Endodermal cell (in vitro differentiated cells): ENCODE measurements around the gene POU2AF1. TPM values are rescaled to one million over a fixed set of nuclear protein-coding genes. Genes with fewer than 3 reads are reported as not detected.

Experiments
- DNase-seq: peaks from one replicate; pipeline ENCODE4 v3.0.0-alpha.2; 2017
- H3K27ac ChIP-seq: 2 replicates; pipeline ENCODE4 v1.5.1; 2013; ENCODE audit warnings: mild to moderate bottlenecking, low read depth, low read length, moderate library complexity
- H3K27me3 ChIP-seq: 2 replicates; pipeline ENCODE4 v1.6.1; 2013; ENCODE audit warnings: mild to moderate bottlenecking, low read length, moderate library complexity; ENCODE audit not compliant: insufficient read depth, control insufficient read depth, poor library complexity, severe bottlenecking
- H3K36me3 ChIP-seq: 2 replicates; pipeline ENCODE4 v1.7.0; 2013; ENCODE audit warnings: mild to moderate bottlenecking, low read length, moderate library complexity; ENCODE audit not compliant: control insufficient read depth, insufficient read depth
- H3K4me1 ChIP-seq: one replicate; pipeline ENCODE4 v1.7.0; 2013; ENCODE audit warnings: low read length; ENCODE audit not compliant: control insufficient read depth, insufficient read depth
- H3K4me3 ChIP-seq: 2 replicates; pipeline ENCODE4 v1.5.1; 2013; ENCODE audit warnings: mild to moderate bottlenecking, low read length, moderate library complexity
- H3K9ac ChIP-seq: 2 replicates; pipeline ENCODE4 v1.6.1; 2013; ENCODE audit warnings: mild to moderate bottlenecking, low read length, moderate library complexity; ENCODE audit not compliant: poor library complexity, severe bottlenecking; ENCODE audit errors: extremely low read depth
- H3K9me3 ChIP-seq: 2 replicates; pipeline ENCODE4 v1.6.1; 2013; ENCODE audit warnings: mild to moderate bottlenecking, low read length, moderate library complexity; ENCODE audit not compliant: control insufficient read depth
- H3K27ac Mint-ChIP-seq: 2 replicates; pipeline ENCODE4 v1.8.0; 2020; ENCODE audit warnings: mixed read lengths
- H3K27me3 Mint-ChIP-seq: 2 replicates; pipeline ENCODE4 v1.8.0; 2021; ENCODE audit warnings: mild to moderate bottlenecking, mixed read lengths; ENCODE audit not compliant: insufficient read depth
- H3K36me3 Mint-ChIP-seq: 2 replicates; pipeline ENCODE4 v1.8.0; 2020; ENCODE audit warnings: low read depth, mixed read lengths
- H3K4me1 Mint-ChIP-seq: 2 replicates; pipeline ENCODE4 v1.8.0; 2020; ENCODE audit warnings: mixed read lengths
- H3K4me3 Mint-ChIP-seq: 2 replicates; pipeline ENCODE4 v1.8.0; 2020; ENCODE audit warnings: mild to moderate bottlenecking, moderate library complexity, mixed read lengths
- H3K9me3 Mint-ChIP-seq: 2 replicates; pipeline ENCODE4 v1.8.0; 2020; ENCODE audit warnings: mild to moderate bottlenecking, mixed read lengths
- CTCF ChIP-seq: fragments of 200-600 bp; sonication (generic); conservative IDR thresholded peaks from 2 replicates; pipeline ENCODE4 v1.5.0; 2021; ENCODE audit warnings: antibody characterized with exemption, mild to moderate bottlenecking
- WGBS, 2 experiments: methylation state at CpG; one replicate each; pipeline versions ENCODE4 v1.1.5 to v1.1.7; 2013; ENCODE audit warnings: missing lambda C conversion rate in 2 of 2, mixed read lengths in 1 of 2; ENCODE audit not compliant: insufficient coverage in 1 of 2, insufficient read length in 1 of 2; 5-methylcytosine and 5-hydroxymethylcytosine counted together
- total RNA-seq, 2 donors: library from RNA; stranded (reverse); fragmentation: NEBNext Ultra II Directional in 1 of 2; extraction: Animal tissue kit (Norgen Biotek cat#: 25700) in 1 of 2; gene quantifications; 2 replicates in 1 of 2; 3 replicates in 1 of 2; pipeline ENCODE4 v1.2.1, GENCODE V29; 2021

Gene POU2AF1
- total RNA-seq, 2 donors from 2014 or later: 0.46 to 0.77 TPM

DNA sequence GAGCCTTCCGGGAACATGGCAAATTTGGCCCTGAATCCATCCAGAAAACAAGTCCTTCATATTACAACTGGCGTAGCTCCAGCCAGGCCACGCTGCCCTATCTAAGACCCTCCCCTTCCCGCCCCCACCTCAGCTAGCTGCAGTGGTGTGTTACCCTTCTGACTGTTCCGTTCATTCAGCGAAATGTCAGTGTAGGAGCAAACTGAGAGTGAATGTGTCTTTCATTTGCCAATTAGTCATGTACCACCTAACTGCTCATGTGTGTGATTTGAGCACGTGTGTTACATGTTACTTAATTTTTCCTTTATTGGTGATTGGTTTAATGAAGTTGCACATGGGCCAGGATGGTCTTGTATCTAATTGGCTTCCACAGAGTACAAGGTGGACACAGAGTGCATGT is 34.8 kb upstream of the POU2AF1 start:
- Histone ChIP-seq H3K4me1 (no peaks in the 10 kb centered on the region), H3K36me3 (no peaks in the 10 kb centered on the region), H3K27me3 (no peaks in the 10 kb centered on the region), H3K9me3 (no peaks in the 10 kb centered on the region), H3K27ac (no peak overlapping the region), H3K4me3 (no peak overlapping the region), H3K9ac (no peak overlapping the region)
- no peaks in the 10 kb centered on the region for H3K36me3 Mint-ChIP-seq
- WGBS, 2 experiments: 93% methylated on average over 5 to 7 of the region's 7 CpGs
- no peak overlapping the region for H3K4me3 Mint-ChIP-seq
- no peaks in the 10 kb centered on the region for H3K9me3 Mint-ChIP-seq
- DNase-seq: peak; percentile 13
- TF ChIP-seq CTCF: no peak
- peaks cover 9% of the 10 kb centered on the region for H3K4me1 Mint-ChIP-seq
- H3K27me3 Mint-ChIP-seq: peaks cover 6% of the 10 kb centered on the region
- H3K27ac Mint-ChIP-seq: no peak overlapping the region

- no peaks in the 10 kb centered on the region for H3K9me3 Mint-ChIP-seq
- no peak overlapping the region for H3K27ac Mint-ChIP-seq
- peaks cover 6% of the 10 kb centered on the region for H3K27me3 Mint-ChIP-seq
Observed at GRCh38 chr11:111412293-111412692, 33.2 kb upstream of the POU2AF1 start.

DNA sequence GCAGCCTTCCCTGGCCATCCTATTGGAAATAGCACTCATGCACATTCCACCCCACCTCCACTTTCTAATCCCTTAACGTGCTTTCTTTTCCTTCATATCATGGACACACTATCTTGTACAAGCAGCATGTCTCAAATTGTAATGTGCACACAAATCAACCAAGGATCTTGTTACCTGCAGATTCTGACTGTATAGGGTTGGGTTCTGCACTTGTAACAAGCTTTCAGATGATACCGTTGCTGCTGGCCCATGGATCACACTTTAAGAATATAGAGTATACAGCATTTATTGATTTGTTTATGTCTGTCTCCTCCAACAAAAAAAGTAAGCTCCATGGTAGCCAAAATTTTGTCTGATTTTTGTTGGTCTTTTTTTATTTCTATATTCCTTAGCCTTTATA is 32.4 kb upstream of the POU2AF1 start:
- H3K27me3 ChIP-seq: no peaks in the 10 kb centered on the region
- Mint-ChIP-seq H3K36me3 (no peaks in the 10 kb centered on the region), H3K4me1 (no peaks in the 10 kb centered on the region), H3K27ac (no peak overlapping the region), H3K4me3 (no peak overlapping the region), H3K9me3 (no peaks in the 10 kb centered on the region), H3K27me3 (peaks cover 6% of the 10 kb centered on the region)
- H3K9ac ChIP-seq: no peak overlapping the region
- H3K36me3 ChIP-seq: no peaks in the 10 kb centered on the region
- no peaks in the 10 kb centered on the region for H3K4me1 ChIP-seq
- TF ChIP-seq CTCF: no peak
- no peak overlapping the region for H3K4me3 ChIP-seq
- H3K9me3 ChIP-seq: no peaks in the 10 kb centered on the region
- DNase-seq: no peak
- H3K27ac ChIP-seq: no peak overlapping the region
- 100% methylated on average over 1 of the region's 2 CpGs; no CpG with 5 or more reads in 1 of the 2 experiments for WGBS, 2 experiments

More at GRCh38 chr11:111412293-111412692, 33.2 kb upstream of the POU2AF1 start:
- Mint-ChIP-seq H3K36me3 (no peaks in the 10 kb centered on the region), H3K4me1 (peaks cover 3% of the 10 kb centered on the region), H3K4me3 (no peak overlapping the region)
- H3K27me3 ChIP-seq: no peaks in the 10 kb centered on the region
- H3K9me3 ChIP-seq: no peaks in the 10 kb centered on the region
- no peak for DNase-seq
- no peak overlapping the region for H3K27ac ChIP-seq
- H3K4me3 ChIP-seq: no peak overlapping the region
- no peaks in the 10 kb centered on the region for H3K4me1 ChIP-seq
- no peak for TF ChIP-seq CTCF
- H3K36me3 ChIP-seq: no peaks in the 10 kb centered on the region
- WGBS, 2 experiments: 85 to 100% methylated on average over 1 to 2 of the region's 3 CpGs
- H3K9ac ChIP-seq: no peak overlapping the region
